GM18520 (cell line): ENCODE data around the gene COMMD8.
A peak's percentile ranks its signal among the peaks of the same experiment; 100 is the strongest.

Source experiments
- ATAC-seq: cut with Tn5 transposase; IDR thresholded peaks from one replicate; pipeline ENCODE4 v1.9.1; 2021; ENCODE audit not compliant: unreplicated experiment

The COMMD8 gene

GRCh38 chr4:47473141-47473750 lies 9.7 kb upstream of the COMMD8 start:
- no peak for ATAC-seq

- no peak for ATAC-seq
Measured at GRCh38 chr4:47471591-47471990, 8.1 kb upstream of the COMMD8 start.

GRCh38 chr4:47471064-47471463 lies 7.6 kb upstream of the COMMD8 start:
- no peak for ATAC-seq

- no peak for ATAC-seq
Measured at GRCh38 chr4:47469951-47470350, 6.4 kb upstream of the COMMD8 start.

GRCh38 chr4:47468706-47469365 lies 5.3 kb upstream of the COMMD8 start:
- no peak for ATAC-seq

GRCh38 chr4:47466056-47466785 lies 2.7 kb upstream of the COMMD8 start:
- ATAC-seq = no peak

GRCh38 chr4:47465004-47465403 lies 1.5 kb upstream of the COMMD8 start:
- ATAC-seq = peak; percentile 16

GRCh38 chr4:47462799-47463234 lies 685 bp downstream of the COMMD8 start:
- peak; percentile 5 for ATAC-seq

- ATAC-seq = no peak
Measured at GRCh38 chr4:47451657-47452056, 11.8 kb downstream of the COMMD8 start.

- no peak for ATAC-seq
Measured at GRCh38 chr4:47444031-47444430, 19.5 kb downstream of the COMMD8 start.

- ATAC-seq = no peak
Measured at GRCh38 chr4:47442980-47443379, 20.5 kb downstream of the COMMD8 start.

GRCh38 chr4:47434931-47435330 lies 28.6 kb downstream of the COMMD8 start:
- no peak for ATAC-seq

- ATAC-seq = no peak
Measured at GRCh38 chr4:47432749-47433148, 30.8 kb downstream of the COMMD8 start.

- no peak for ATAC-seq
Measured at GRCh38 chr4:47427935-47428334, 35.6 kb downstream of the COMMD8 start.

GRCh38 chr4:47425628-47426027 lies 37.9 kb downstream of the COMMD8 start:
- no peak for ATAC-seq

GRCh38 chr4:47419296-47419695 lies 44.2 kb downstream of the COMMD8 start:
- no peak for ATAC-seq

GRCh38 chr4:47418147-47418546 lies 45.4 kb downstream of the COMMD8 start:
- ATAC-seq = no peak

GRCh38 chr4:47415719-47416118 lies 47.8 kb downstream of the COMMD8 start:
- no peak for ATAC-seq

GRCh38 chr4:47413521-47413920 lies 50.0 kb downstream of the COMMD8 start:
- no peak for ATAC-seq

- no peak for ATAC-seq
Measured at GRCh38 chr4:47410271-47410670, 53.2 kb downstream of the COMMD8 start.

- peak; percentile 49 for ATAC-seq
Measured at GRCh38 chr4:47406408-47406807, 57.1 kb downstream of the COMMD8 start.
